Testis (tissue), 3 donors: Measurements from ENCODE around the gene PEAK3. TPM values are rescaled to one million over a fixed set of nuclear protein-coding genes. Genes with fewer than 3 reads are reported as not detected.

Experiments
- DNase-seq: peaks from one replicate; pipeline ENCODE4 v3.0.0-alpha.2; 2019
- H3K27ac ChIP-seq, 2 donors: fragments of 200-600 bp; sonication (generic); one replicate each; pipeline ENCODE4 v1.5.1; 2019
- H3K27me3 ChIP-seq: fragments of 200-600 bp; sonication (generic); one replicate; pipeline ENCODE4 v1.5.1; 2019
- H3K36me3 ChIP-seq: fragments of 200-600 bp; sonication (generic); one replicate; pipeline ENCODE4 v1.5.1; 2017; ENCODE audit warnings: low read depth; ENCODE audit errors: missing control alignments
- H3K4me1 ChIP-seq: fragments of 200-600 bp; sonication (generic); one replicate; pipeline ENCODE4 v1.5.1; 2019
- H3K4me3 ChIP-seq, 2 donors: fragments of 200-600 bp; sonication (generic); one replicate each; pipeline ENCODE4 v1.5.1; 2017 to 2019
- H3K9me3 ChIP-seq: fragments of 200-600 bp; sonication (generic); one replicate; pipeline ENCODE4 v1.5.1; 2017
- POLR2A ChIP-seq: fragments of 450-650 bp; IDR thresholded peaks from one replicate; pipeline ENCODE4 v1.6.1; 2017; ENCODE audit warnings: antibody characterized with exemption, mild to moderate bottlenecking, moderate library complexity
- WGBS, 2 donors: methylation state at CpG; one replicate each; pipeline ENCODE4 v1.1.5; 2018; 5-methylcytosine and 5-hydroxymethylcytosine counted together
- intact Hi-C: fragments of 100-400 bp; cut with DNase I; formaldehyde crosslinking; loops from one replicate; pipeline ENCODE4 v1.15.1; 2023; ENCODE audit warnings: low total_unique reads
- polyA plus RNA-seq: library from polyadenylated mRNA; stranded (reverse); fragments of 350-450 nt; fragmentation: Illumina TruSeq; extraction: RNeasy Lipid Tissue Mini Kit (QIAGEN cat#74804); gene quantifications from one replicate; pipeline ENCODE4 v1.2.3, GENCODE V29; 2014; ENCODE audit warnings: low read depth, low replicate concordance; ENCODE audit not compliant: insufficient read depth
- total RNA-seq, 2 donors: library from RNA; depleted of rRNA; stranded (reverse); fragments of >200 nt; gene quantifications; one replicate each; pipeline ENCODE4 v1.2.3, GENCODE V29; 2016
- TF ChIP-seq, protein P1 (sequence below), 3 experiments: fragments of 450-650 bp in 2 of 3; fragments of 200-600 bp in 1 of 3; sonication (generic) in 1 of 3; IDR thresholded peaks; one replicate each; pipeline ENCODE4 v1.5.1; 2016 to 2019; ENCODE audit warnings: antibody characterized with exemption in 3 of 3, mild to moderate bottlenecking in 2 of 3, moderate library complexity in 1 of 3

The PEAK3 gene
- total and polyA plus RNA-seq, 3 donors from 2014 or later, result 0.16 to 0.55 (median 0.37) TPM

DNA sequence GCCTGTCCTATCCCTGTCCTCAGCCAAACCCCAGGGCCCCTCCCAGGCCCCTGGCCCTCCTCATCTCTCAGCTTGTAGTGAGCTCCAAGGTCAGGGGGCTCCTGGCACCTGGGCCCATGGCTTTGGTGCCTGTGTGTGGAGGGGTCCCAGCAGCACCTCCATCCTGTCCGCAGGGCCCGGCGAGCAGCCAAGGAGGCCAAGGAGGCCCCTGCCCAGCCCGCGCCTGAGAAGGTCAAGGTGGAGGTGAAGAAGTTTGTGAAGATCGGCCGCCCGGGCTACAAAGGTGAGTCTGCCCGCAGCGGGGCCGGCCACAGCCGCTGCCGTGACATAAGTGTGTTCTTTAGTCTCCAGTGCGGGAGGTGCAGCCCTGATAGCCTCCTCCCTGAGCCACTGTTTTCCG, 36.7 kb downstream of the PEAK3 start:
- Histone ChIP-seq H3K36me3 (no peaks in the 10 kb centered on the region), H3K4me3 (no peak overlapping the region), H3K4me1 (peaks cover 37% of the 10 kb centered on the region), H3K9me3 (no peaks in the 10 kb centered on the region), H3K27ac (no peak overlapping the region), H3K27me3 (no peaks in the 10 kb centered on the region)
- intact Hi-C loops, result no loop called here
- no peak for DNase-seq
- TF ChIP-seq, protein P1, sequence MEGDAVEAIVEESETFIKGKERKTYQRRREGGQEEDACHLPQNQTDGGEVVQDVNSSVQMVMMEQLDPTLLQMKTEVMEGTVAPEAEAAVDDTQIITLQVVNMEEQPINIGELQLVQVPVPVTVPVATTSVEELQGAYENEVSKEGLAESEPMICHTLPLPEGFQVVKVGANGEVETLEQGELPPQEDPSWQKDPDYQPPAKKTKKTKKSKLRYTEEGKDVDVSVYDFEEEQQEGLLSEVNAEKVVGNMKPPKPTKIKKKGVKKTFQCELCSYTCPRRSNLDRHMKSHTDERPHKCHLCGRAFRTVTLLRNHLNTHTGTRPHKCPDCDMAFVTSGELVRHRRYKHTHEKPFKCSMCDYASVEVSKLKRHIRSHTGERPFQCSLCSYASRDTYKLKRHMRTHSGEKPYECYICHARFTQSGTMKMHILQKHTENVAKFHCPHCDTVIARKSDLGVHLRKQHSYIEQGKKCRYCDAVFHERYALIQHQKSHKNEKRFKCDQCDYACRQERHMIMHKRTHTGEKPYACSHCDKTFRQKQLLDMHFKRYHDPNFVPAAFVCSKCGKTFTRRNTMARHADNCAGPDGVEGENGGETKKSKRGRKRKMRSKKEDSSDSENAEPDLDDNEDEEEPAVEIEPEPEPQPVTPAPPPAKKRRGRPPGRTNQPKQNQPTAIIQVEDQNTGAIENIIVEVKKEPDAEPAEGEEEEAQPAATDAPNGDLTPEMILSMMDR (IDR thresholded peaks at IDR 0.05), result no peak
- no peak for TF ChIP-seq POLR2A
- WGBS, 2 donors, result 70 to 83% methylated on average over 1 to 15 of the region's 15 CpGs

DNA sequence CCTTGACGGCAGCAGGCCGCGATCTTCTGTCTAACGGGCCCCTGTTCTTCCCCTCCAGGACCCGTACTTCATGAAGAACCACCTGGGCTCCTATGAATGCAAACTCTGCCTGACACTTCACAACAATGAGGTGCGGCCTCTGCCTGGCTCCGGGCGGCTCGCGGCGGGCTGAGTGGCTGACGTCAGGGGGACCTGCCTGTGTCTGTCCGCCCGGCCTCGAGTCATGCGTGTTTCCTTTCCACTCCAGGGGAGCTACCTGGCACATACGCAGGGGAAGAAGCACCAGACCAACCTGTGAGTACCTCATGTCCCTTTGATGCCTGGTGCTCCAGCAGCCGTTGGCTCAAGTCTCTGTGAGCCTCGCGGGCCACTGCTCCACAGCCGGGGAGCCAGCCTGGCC, 37.5 kb downstream of the PEAK3 start:
- Histone ChIP-seq H3K36me3 (no peaks in the 10 kb centered on the region), H3K4me3 (no peak overlapping the region), H3K9me3 (no peaks in the 10 kb centered on the region), H3K27ac (no peak overlapping the region), H3K27me3 (no peaks in the 10 kb centered on the region), H3K4me1 (peaks cover 36% of the 10 kb centered on the region)
- no peak for TF ChIP-seq POLR2A
- TF ChIP-seq, protein P1 (IDR thresholded peaks at IDR 0.05), result no peak
- no peak for DNase-seq
- intact Hi-C loops, result no loop called here
- 92 to 95% methylated on average over 8 to 20 of the region's 21 CpGs for WGBS, 2 donors

DNA sequence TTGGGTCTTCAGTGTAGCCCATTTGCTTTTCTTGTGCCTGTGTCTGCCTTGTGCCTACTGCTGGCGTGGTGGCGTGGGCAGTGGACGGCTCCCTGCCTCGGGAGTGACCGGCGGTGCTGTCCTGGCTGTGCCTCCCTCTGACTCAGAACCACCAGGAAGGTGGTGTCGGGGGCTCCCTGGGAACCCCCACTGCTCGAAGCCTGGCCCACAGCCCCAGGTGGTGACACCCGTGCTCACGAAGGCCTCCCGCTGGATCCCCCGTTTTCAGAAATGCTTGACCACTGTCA, 37.9 kb downstream of the PEAK3 start:
- Histone ChIP-seq H3K9me3 (no peaks in the 10 kb centered on the region), H3K27me3 (no peaks in the 10 kb centered on the region), H3K36me3 (no peaks in the 10 kb centered on the region), H3K27ac (no peak overlapping the region), H3K4me3 (no peak overlapping the region), H3K4me1 (peaks cover 35% of the 10 kb centered on the region)
- intact Hi-C loops, result no loop called here
- WGBS, 2 donors, result 84% methylated on average over 10 of the region's 12 CpGs; no CpG with 5 or more reads in 1 of the 2 donors
- DNase-seq, result no peak
- no peak for TF ChIP-seq POLR2A
- TF ChIP-seq, protein P1 (IDR thresholded peaks at IDR 0.05), result no peak

DNA sequence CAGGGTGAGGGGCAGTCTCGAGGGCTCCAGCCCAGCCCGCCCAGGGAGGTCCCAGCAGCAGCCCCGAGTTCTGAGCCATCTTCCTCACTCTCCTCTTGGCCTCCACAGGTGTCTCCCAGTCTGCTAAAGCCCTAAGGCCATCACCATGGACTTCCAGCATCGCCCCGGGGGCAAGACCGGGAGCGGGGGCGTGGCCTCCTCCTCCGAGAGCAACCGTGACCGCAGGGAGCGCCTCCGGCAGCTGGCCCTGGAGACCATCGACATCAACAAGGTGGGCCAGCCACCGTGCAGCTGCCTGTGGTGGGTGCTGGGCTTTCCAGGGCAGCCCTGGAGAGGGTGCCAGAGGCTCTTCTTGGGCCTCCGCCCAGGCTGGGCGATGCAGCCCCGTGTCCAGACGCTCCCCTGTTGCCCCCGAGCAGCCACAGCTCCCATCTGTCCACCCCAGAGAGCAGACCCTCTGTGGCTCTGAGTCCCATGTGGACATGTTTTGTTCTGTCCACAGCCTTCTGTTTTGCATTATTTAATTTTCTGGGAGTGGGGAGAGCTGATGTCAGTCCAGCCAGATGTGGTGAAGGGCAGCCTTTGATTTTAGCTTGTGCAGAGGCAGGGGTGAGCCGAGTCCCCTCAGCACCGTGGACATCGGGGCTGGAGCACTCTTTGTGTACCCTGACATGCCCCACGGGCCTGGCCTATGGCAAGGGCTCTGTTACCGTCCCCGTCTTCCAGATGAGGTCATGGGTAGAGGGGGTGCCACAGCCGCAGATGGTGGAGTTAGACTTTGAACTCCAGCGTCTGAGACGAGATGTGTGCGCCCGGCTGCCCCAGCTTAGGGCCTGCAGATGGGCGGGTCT, 38.5 kb downstream of the PEAK3 start:
- no peaks in the 10 kb centered on the region for H3K9me3 ChIP-seq
- intact Hi-C loops, result no loop called here
- WGBS, 2 donors, result 77 to 84% methylated on average over 13 to 32 of the region's 32 CpGs
- H3K27ac ChIP-seq, result no peak overlapping the region
- no peaks in the 10 kb centered on the region for H3K27me3 ChIP-seq
- peaks cover 35% of the 10 kb centered on the region for H3K4me1 ChIP-seq
- TF ChIP-seq, protein P1 (IDR thresholded peaks at IDR 0.05), result no peak
- TF ChIP-seq POLR2A, result no peak
- DNase-seq, result no peak
- H3K36me3 ChIP-seq, result no peaks in the 10 kb centered on the region
- no peak overlapping the region for H3K4me3 ChIP-seq

DNA sequence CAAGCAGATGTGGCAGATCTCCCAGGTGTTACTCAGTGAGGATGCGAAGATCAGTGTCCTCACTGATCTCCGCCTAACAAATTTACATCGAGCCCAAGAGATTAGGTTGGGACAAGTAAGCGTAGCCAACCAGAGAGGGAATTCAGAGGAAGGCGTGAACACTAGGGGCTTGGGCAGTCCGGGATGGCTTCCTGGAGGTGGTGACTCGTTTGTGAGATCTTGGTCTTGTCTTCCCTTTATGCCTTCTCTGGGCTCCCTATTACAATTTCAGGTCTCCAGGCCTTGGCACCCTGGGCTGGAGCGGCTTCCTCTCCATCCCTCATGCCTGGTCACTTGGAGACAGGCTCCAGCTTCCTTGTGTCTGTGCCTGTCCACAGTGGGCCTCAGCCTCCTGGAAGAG, 39.2 kb downstream of the PEAK3 start:
- DNase-seq, result no peak
- Histone ChIP-seq H3K4me3 (no peak overlapping the region), H3K36me3 (no peaks in the 10 kb centered on the region), H3K4me1 (peaks cover 41% of the 10 kb centered on the region), H3K27ac (no peak overlapping the region), H3K9me3 (no peaks in the 10 kb centered on the region), H3K27me3 (no peaks in the 10 kb centered on the region)
- intact Hi-C loops, result no loop called here
- 85 to 92% methylated on average over 8 of the region's 8 CpGs for WGBS, 2 donors
- TF ChIP-seq POLR2A, result no peak
- TF ChIP-seq, protein P1 (IDR thresholded peaks at IDR 0.05), result no peak
